HT1080 (cell line): ENCODE results near the gene INPP4B. TPM values are rescaled to one million over a fixed set of nuclear protein-coding genes. Genes with fewer than 3 reads are reported as not detected.
"Not testable (repeated sequence)": the region's sequence is repeated elsewhere in the genome, so short reads cannot be mapped to it uniquely, and the experiment has no call there.

Experiments
- DNase-seq: peaks from one replicate; pipeline ENCODE4 v3.0.0-alpha.2; 2015; ENCODE audit warnings: low read depth
- total RNA-seq: library from RNA; depleted of rRNA; stranded (reverse); fragments of >200 nt; shearing (Covaris generic); gene quantifications from 2 replicates; pipeline ENCODE4 v1.2.3, GENCODE V29; 2014

The INPP4B gene
- total RNA-seq, 1 experiment from 2014 or later: 9.3 TPM

DNA sequence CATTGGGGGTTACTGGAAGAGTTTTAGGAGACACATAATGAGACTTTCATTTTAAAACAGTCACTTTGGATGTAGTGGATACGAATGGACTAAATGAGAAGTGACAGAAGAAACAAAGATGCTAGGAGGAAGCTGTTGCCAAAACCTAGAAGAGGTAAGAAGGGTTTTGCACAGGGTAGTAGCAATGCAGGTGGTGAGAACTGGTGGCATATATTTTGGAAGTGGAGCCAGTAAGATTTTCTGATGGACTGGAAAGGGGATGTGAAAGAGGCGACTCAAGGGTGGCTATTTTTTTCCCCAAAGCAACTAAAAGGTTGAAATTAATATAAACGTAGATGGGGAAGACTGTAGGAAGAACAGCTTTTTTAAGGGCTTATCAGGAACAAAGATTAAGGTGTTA, 747.7 kb downstream of the INPP4B start:
- DNase-seq: no peak

DNA sequence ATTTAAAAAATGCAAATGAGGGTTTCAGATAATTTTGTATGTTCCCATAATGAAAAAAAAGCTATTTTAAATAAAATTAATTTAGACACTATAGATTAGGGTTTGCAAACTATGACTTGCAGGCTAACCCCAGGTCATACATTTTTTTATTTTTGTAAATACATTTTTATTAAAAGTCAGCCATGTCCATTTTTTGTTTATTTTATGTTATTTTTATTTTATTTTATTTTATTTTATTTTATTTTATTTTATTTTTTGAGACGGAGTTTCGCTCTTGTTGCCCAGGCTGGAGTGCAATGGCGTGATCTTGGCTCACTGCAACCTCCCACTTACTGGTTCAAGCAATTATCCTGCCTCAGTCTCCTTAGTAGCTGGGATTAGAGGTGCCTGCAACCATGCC, 749.1 kb downstream of the INPP4B start:
- no peak for DNase-seq

DNA sequence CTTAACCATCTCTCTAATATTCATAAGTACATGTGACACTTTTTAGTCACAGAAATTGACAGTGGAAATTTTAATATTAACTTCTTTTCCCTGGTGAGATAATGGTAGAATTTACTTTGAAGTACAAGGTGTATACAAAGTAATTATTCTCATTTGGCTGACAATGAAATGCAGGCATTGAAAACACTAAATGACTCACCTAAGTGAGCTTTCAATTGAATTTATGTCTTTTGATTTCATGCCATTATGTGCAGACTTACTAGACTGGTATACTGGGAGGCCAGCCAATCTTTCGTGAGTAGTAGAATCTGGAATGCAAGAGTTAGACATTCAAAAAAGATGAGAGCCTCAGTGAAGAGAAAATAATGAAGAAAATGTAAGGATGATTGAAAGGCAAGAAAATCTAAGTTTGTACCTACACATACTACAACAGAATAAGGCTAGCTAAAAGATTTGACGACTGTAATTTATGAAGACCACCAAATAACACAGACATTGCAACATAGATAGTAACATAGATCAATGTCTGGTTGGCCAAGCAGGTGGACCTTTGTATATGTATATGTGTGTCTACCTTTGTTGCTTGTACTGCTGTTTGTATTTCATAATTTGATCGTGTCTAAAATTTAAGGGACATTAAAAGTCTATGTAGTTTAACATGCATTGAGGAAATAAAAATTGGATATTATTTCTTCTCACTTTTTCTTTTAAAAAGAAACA, 750.1 kb downstream of the INPP4B start:
- peak; percentile 89 for DNase-seq

DNA sequence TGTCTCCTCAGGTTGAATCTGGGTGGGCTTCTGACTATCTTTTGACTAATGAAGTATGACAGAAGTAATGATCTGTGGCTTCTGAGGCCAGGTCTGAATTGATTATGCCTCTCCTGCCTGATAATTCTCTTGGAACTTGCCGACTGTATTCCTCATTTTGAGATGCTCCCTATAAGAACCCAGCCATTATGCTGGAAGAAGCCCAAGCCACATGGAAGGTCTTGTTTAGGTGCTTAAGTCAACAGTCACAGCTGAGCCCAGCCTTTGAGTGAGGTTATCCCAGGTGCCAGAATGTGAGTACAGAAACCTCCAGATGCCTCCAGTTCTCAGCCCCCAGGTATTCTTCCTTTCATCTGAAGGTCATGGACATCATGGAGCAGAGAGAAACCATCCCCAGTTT, 753.2 kb downstream of the INPP4B start:
- no peak for DNase-seq

DNA sequence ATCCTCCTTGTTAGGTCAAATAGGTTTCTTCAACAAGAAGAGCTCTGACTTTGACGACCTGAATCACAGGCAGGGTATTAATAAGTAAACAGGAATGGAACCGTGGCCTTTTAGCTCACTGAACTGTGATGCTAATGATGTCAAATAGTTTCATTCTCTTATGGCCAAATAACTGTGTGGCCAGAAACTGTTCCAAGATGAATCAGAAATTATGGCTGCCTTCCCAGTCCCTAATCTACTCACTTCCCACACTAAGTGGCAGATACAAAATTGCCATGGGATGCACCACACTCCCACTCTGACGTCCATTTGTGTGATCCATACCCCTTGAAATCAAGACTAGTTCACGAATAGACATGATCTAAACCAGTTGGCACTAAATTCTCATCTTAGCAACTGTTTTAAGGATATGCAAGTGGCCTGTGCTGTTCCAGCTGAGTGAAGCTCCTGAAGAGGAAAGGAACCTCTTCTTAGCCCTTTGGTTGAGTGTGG, 754.4 kb downstream of the INPP4B start:
- peak; percentile 88 for DNase-seq

DNA sequence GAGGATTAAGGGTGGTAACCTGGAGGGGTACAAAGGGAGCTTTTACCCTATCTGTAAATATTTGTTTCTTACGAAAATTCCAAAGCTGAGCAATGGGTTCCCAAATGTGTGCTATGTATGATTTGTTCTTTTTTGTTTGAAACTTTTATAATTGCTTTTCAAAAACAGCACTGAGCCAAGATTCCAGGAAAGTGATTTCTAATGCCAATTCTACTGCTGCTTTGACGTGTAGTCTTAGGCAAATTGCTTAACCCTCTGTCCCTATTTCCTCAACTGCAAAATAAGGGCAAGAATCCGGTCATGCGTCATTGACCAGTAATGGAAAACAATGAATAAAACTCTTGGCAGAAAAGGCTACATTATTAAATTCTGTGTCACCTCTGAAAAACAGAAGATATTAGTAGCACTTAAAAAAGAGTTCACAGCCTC, 755.0 kb downstream of the INPP4B start:
- DNase-seq: peak; percentile 77

DNA sequence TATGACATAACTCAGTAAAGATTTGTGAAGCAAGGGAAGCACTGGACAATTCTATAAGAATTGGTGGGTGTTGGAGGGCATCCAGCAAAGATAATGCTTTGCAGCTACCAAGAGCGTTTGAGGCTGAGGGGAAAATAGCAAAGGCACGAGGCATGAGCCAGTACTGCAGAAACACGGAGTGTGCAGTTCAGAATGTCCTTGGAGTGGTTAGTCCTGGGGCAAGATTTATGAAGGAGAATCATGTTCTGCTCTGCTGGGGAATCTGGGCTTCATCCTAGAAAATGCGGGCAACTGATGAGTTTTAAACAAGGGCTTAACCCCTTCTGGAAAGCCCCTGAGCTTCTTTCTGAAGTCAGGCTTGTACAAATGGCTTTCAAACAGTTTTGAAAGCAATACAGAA, 757.2 kb downstream of the INPP4B start:
- DNase-seq: no peak

DNA sequence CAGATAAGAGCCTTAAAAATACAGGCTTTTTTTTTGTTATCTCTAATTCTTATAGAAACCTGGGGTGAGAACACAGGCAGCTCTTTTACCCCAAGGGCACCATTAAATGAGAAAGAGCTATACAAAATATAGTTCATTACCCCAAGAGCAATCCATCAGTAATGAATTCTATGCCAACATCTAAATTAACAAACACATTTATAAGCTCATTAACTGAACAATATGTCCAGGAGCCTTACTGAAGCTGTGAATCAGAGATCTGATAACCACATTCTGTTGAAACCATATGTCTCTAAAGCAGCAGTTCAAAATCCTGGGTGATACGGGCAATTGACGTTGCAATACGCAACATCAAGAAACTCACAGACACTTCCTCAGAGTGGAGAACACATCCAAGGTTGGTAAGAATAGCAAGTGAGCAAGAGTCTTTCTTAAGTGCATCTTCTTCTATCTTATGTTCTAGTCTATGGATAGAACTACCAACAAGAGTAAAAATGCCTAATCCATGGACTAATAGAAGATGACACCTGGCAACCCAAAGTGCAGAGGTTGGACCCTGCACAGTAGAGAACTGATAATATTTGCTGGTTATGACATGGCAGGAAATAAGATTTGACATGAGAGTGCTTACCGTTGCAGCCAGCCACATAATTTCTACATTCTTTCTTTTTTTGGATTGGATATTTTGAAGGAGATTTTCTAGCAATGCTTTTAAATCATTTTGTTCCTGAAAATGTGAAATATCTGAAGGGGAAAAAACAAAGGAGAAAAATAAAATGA, 760.4 kb downstream of the INPP4B start:
- no peak for DNase-seq

DNA sequence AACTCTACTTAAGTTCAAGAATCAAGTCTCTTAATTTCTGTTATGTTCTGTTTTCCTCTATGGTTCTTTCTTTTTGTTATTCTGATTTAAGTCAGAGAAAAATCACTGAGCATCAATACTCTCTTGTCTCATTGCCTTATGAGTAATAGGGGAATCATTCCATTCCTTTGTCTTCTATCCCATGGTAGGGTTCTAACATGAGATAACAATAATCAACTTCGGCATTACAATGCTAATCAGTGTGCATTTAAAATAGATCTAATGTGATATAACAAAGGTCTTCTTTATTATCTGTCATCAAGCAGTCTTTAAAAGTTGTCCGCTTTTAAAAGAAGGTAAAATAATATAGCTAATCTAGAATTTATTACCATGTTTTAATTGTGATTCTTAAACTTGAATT, 762.8 kb downstream of the INPP4B start:
- no peak for DNase-seq

DNA sequence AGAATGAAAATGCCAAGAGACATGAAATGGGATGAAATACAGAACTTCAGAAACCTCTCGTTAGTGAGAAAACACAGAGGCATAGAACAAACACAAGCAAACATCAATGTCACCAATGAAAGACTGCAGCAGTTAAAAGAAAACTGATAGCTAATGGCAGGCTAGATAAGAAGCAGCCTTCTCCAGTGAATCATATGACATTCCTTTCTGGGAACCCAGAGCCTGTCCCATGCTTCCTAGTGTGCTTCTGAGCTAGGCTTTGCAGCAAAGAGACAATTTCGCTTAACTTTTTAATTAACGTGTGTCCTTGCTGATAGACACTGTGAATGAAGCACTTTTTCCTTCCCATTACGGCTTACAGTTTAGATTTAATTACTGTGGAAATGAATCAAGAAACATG, 765.1 kb downstream of the INPP4B start:
- no peak for DNase-seq

DNA sequence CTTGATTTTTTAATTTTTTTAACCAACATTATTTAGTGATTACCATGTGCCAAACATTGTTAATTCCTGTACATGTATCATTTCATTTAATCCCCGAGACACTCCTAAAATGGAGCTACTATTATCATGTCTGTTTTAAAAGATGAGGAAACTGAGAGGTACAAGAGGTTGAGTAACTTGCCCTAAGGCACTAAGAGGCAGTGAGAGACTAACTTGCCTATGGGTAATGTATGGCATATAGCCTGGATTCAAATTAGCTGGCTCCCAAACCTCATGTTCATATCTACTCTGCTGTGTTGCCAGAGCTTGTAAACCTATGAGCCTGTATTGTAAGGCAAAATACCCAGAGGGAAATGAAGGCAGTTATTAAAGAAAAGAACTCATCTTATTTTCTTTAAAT, 766.1 kb downstream of the INPP4B start:
- DNase-seq: no peak

DNA sequence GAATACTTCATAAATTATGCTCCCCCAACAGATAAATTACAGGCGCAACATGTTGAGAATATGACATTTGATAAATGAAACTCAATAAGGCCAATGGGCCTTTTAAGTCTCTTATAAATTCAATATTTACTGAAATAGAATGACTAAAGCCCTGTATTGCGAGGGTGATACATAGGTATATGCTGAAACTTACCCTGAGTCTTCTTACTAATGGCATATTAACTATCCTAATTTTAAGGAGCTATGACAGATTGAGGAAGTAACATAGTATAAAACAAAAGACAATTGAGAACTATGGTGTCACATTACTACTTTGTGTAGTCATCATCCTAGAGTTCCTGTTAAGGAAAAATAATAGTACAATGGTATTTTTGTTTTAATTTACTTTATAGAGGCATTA, 769.1 kb downstream of the INPP4B start:
- peak; percentile 30 for DNase-seq

DNA sequence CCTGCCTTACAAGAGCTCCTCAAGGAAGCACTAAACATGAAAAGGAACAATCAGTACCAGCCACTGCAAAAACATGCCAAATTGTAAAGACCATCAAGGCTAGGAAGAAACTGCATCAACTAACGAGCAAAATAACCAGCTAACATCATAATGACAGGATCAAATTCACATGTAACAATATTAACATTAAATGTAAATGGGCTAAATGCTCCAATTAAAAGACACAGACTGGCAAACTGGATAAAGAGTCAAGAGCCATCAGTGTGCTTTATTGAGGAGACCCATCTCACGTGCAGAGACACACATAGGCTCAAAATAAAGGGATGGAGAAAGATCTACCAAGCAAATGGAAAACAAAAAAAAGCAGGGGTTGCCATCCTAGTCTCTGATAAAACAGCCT, 777.8 kb downstream of the INPP4B start:
- not testable (repeated sequence) for DNase-seq

DNA sequence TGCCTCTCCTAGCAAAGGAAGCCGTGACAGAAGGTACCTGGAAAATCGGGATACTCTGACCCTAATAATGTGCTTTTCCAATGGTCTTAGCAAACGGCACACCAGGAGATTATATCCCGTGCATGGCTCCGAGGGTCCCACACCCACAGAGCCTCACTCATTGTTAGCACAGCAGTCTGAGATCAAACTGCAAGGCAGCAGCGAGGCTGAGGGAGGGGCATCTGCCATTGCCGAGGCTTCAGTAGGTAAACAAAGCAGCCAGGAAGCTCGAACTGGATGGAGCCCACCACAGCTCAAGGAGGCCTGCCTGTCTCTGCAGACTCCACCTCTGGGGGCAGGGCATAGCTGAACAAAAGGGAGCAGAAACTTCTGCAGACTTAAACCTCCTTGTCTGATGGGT, 779.5 kb downstream of the INPP4B start:
- DNase-seq: not testable (repeated sequence)

DNA sequence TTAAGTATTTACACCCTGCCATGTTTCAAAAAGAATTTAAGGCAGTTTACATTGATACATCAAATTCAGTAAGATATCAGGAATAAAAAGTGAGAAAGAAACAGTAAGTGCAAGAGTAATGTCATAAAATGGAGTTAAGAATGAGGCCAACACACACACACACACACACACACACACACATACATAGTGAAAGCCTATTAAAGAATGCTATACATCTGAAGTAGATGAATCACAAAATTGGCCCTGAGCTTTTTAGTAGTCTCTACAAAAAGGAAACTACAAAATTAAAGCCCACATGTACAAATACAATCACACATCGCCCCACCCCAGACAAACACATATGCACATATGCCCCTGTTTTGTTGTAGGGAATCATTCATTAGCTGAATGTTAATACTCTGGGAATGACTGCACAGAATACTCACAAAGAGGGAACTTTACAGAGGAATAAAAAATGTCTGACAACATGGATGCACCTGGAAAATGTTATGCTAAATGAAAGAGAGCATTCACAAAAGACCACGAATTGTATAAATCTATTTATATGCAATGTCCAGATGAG, 780.9 kb downstream of the INPP4B start:
- no peak for DNase-seq

DNA sequence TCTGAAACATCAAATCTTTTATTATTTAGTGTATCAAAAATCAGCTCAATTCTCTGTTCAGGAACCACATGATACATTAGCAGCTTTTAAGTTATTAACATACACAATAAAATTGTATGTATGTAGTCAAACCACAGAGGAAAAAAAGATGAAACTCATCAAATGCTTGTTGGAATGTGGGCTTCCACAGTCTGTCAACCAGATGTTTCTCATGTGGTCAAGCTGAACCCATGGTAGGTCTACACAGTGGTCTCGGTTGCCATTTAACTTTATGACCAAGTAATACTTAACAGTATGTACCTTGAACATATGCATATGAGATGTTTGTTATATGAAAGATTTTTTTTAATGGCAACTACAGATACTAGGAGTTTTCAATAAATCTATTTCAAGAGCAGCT, 781.9 kb downstream of the INPP4B start:
- no peak for DNase-seq

DNA sequence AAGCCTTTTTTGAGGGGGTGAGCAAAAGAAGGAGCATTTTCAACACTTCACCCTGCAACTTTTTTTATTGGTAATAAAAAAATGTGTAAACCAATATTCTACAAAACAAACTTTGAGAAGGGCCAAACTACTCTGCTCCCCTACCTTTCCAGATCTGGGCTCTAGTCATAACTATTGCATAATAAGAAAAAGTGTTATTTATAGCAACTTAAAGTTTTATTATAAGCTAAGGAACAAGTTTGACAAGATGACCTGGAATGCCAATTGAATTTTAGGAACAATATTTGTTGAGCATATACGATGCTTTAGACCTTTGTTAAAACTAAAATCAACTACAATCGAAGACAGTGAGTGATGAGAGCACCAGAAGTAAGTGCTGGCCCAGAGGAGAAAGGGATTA, 800.1 kb downstream of the INPP4B start:
- no peak for DNase-seq

DNA sequence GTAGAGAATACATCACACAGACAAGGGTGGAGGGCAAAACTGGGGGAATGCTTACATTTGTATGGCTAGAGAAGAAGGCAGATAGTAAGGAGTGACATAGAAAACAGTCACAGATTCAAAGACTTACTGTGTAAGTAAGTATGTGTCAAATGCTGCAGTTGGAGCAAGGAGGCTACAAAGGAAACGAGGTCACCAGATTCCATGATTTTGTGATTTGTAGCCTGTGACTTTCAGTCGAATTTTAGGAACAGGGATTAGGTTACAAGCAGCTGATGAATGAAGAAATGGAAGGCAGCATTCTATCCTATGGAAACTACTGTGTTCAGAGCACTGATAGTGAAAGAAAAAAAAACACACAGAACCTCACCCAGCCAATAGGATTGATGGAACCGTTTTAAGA, 801.8 kb downstream of the INPP4B start:
- peak; percentile 66 for DNase-seq

DNA sequence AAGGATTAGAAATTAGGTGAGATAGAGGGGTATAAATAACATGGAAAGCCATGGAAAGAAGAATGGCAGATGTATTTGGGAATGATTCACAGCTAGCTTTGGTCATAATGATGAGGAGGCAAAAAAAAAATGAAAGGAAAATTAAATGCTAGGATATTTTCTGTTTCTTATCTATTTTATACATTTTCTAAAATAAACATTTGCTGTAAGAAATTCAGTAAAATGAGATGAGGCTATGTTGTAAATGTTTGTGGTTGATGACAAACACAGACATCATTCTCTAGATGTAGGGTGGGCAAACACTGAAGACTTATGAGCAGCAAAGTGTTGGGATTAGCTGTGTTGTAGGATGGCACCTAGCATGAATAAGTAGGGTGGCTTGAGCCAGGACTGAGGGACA, 802.6 kb downstream of the INPP4B start:
- DNase-seq: peak; percentile 73

DNA sequence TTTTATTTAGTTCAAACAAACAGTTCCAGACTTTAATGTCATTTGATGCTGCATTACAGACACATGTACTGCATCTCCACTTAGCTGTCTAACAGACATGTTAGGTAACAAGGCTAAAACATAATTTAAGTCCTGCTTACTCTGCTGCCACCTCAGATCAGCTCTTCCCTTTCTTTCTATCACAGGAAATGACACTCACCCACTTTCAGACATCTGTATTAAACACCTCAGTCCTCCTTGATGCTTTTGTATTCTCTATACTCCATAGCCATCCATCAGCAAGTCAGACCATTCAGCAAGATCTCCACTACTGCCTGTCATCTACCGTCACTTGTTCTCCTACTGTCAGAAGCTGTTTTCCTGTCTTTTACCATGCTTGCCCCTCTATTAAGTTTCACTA, 804.3 kb downstream of the INPP4B start:
- DNase-seq: no peak

DNA sequence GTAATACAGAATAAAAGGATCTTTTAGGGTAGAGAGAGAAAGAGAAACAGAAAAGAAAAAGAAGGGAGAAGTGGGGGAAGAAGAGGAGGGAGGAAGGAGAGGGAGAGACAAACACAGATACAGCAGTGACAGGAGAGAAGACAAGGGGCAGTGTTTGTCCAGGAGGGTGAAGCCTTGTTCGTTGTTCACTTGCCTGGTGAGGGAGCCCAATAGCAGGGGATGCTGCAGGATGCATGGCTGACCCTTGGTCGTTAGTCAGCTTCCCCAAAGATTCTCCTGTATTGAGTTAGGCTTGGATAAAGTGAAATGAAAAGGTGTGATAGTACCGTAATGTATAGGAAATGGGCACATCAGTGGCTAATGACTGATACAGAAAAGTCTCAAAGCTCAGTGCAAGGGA, 806.1 kb downstream of the INPP4B start:
- no peak for DNase-seq

DNA sequence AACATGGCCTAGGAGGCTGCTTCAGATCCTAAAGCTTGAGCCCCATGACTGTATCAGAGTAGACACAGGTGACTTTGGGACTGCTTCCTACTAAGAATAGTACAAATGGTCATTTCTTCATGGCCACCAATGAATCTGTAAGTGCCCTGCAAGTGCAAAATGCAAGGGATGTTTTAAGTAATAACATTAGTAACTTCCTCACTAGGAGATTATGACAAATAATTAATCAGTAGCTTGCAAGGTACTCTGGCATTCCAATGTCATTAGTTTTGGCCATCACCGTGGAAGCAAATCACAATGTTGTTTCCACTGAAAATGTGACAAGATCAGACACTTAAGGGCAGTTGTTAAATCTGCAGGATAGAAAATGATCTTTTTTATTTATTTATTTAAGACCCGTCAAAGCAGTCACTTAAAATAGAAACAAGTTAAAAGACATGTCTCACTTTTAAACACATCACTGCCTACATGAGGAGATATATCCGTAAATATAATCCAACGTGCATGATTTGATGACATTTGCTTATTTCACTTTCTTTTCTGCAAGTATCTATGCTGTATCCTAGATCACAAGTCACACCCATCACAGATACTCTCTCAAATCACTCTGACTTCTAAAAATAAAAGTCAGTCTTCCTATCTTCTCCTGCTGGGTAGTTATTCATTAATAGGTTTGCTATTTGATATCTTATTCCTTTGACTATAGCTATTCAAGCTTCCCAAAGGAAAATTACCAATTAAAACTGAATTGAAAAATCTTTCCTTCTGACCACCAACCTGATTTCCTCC, 809.1 kb downstream of the INPP4B start:
- peak; percentile 74 for DNase-seq
